H9 (cell line): ENCODE data around the gene LRPPRC. TPM values are rescaled to one million over a fixed set of nuclear protein-coding genes. Genes with fewer than 3 reads are reported as not detected.

Source experiments
- DNase-seq: peaks from one replicate; pipeline ENCODE4 v3.0.0-alpha.2; 2017
- H2AFZ ChIP-seq: one replicate; pipeline ENCODE4 v1.6.1; 2013; ENCODE audit warnings: mild to moderate bottlenecking, low read length, control low read depth, moderate library complexity
- H2AK5ac ChIP-seq: 2 replicates; pipeline ENCODE4 v1.6.1; 2013; ENCODE audit warnings: low read length, control low read depth, mixed read lengths; ENCODE audit not compliant: insufficient read length
- H2BK120ac ChIP-seq: one replicate; pipeline ENCODE4 v1.6.1; 2013; ENCODE audit warnings: low read depth, mild to moderate bottlenecking, low read length, control low read depth, inconsistent platforms; ENCODE audit not compliant: poor library complexity, severe bottlenecking
- H2BK12ac ChIP-seq: 2 replicates; pipeline ENCODE4 v1.6.1; 2013; ENCODE audit warnings: low read length, control low read depth, mixed read lengths, low read depth; ENCODE audit not compliant: insufficient read length
- H2BK15ac ChIP-seq: 2 replicates; pipeline ENCODE4 v1.6.1; 2013; ENCODE audit warnings: low read depth, low read length, control low read depth
- H2BK20ac ChIP-seq: one replicate; pipeline ENCODE4 v1.6.1; 2013; ENCODE audit warnings: low read depth, mild to moderate bottlenecking, low read length, control low read depth, inconsistent platforms; ENCODE audit not compliant: poor library complexity, severe bottlenecking
- H2BK5ac ChIP-seq: 2 replicates; pipeline ENCODE4 v1.6.1; 2013; ENCODE audit warnings: low read length, control low read depth, mixed read lengths; ENCODE audit not compliant: insufficient read length
- H3K14ac ChIP-seq: 2 replicates; pipeline ENCODE4 v1.6.1; 2013; ENCODE audit warnings: low read length, control low read depth; ENCODE audit not compliant: insufficient read depth
- H3K18ac ChIP-seq: 2 replicates; pipeline ENCODE4 v1.6.1; 2013; ENCODE audit warnings: low read depth, mild to moderate bottlenecking, mixed read lengths, low read length, control low read depth; ENCODE audit not compliant: insufficient read length
- H3K23ac ChIP-seq: 2 replicates; pipeline ENCODE4 v1.6.1; 2013; ENCODE audit warnings: low read length, control low read depth, mixed read lengths, low read depth; ENCODE audit not compliant: insufficient read length
- H3K23me2 ChIP-seq: 2 replicates; pipeline ENCODE4 v1.6.1; 2013; ENCODE audit warnings: low read depth, mild to moderate bottlenecking, mixed read lengths, low read length, control low read depth; ENCODE audit not compliant: insufficient read length, poor library complexity, severe bottlenecking
- H3K27ac ChIP-seq: 2 replicates; pipeline ENCODE4 v1.5.1; 2013; ENCODE audit warnings: low read length, control low read depth, mixed read lengths, low read depth; ENCODE audit not compliant: insufficient read length
- H3K27me3 ChIP-seq: 2 replicates; pipeline ENCODE4 v1.6.1; 2013; ENCODE audit warnings: low read length, control low read depth, inconsistent platforms; ENCODE audit not compliant: insufficient read depth
- H3K4ac ChIP-seq: 2 replicates; pipeline ENCODE4 v1.6.1; 2013; ENCODE audit warnings: low read depth, mild to moderate bottlenecking, control low read depth, inconsistent platforms, low read length, moderate library complexity
- H3K4me1 ChIP-seq: 2 replicates; pipeline ENCODE4 v1.6.1; 2013; ENCODE audit warnings: low read length, control low read depth, inconsistent platforms; ENCODE audit not compliant: insufficient read depth
- H3K4me2 ChIP-seq: 2 replicates; pipeline ENCODE4 v1.6.1; 2013; ENCODE audit warnings: low read length, control low read depth, mixed read lengths; ENCODE audit not compliant: insufficient read length, insufficient read depth
- H3K56ac ChIP-seq: 2 replicates; pipeline ENCODE4 v1.6.1; 2013; ENCODE audit warnings: low read depth, mild to moderate bottlenecking, mixed read lengths, low read length, control low read depth; ENCODE audit not compliant: insufficient read length
- H3K79me1 ChIP-seq: 2 replicates; pipeline ENCODE4 v1.6.1; 2013; ENCODE audit warnings: low read depth, mild to moderate bottlenecking, moderate library complexity, low read length, control low read depth, inconsistent platforms; ENCODE audit not compliant: insufficient read depth, poor library complexity, severe bottlenecking
- H3K79me2 ChIP-seq: 2 replicates; pipeline ENCODE4 v1.6.1; 2013; ENCODE audit warnings: low read length, control low read depth, inconsistent platforms; ENCODE audit not compliant: insufficient read depth
- H3K9ac ChIP-seq: 2 replicates; pipeline ENCODE4 v1.6.1; 2013; ENCODE audit warnings: low read length, control low read depth, mixed read lengths; ENCODE audit not compliant: insufficient read length; ENCODE audit errors: extremely low read depth
- H3K9me3 ChIP-seq: one replicate; pipeline ENCODE4 v1.6.1; 2013; ENCODE audit warnings: low read depth, low read length, inconsistent platforms; ENCODE audit not compliant: control insufficient read depth
- H3T11ph ChIP-seq: one replicate; pipeline ENCODE4 v1.6.1; 2013; ENCODE audit warnings: mild to moderate bottlenecking, low read length, control low read depth, inconsistent platforms
- H4K20me1 ChIP-seq: one replicate; pipeline ENCODE4 v1.6.1; 2013; ENCODE audit not compliant: control insufficient read depth, insufficient read length, insufficient read depth
- H4K5ac ChIP-seq: 2 replicates; pipeline ENCODE4 v1.6.1; 2013; ENCODE audit warnings: low read depth, mild to moderate bottlenecking, mixed read lengths, low read length, control low read depth; ENCODE audit not compliant: insufficient read length
- H4K8ac ChIP-seq: replicated peaks from 2 replicates; pipeline ENCODE4 v1.6.1; 2013; ENCODE audit warnings: low read length, control low read depth, mixed read lengths, low read depth; ENCODE audit not compliant: insufficient read length
- H4K91ac ChIP-seq: 2 replicates; pipeline ENCODE4 v1.6.1; 2013; ENCODE audit warnings: low read depth, mild to moderate bottlenecking, moderate library complexity, mixed read lengths, low read length, control low read depth; ENCODE audit not compliant: insufficient read length
- H3K27ac Mint-ChIP-seq, 3 experiments: 2 replicates in 2 of 3; 3 replicates in 1 of 3; pipeline ENCODE4 v1.8.0; 2020 to 2021; ENCODE audit warnings: mixed read lengths in 3 of 3, mild to moderate bottlenecking in 1 of 3, moderate library complexity in 1 of 3
- H3K27me3 Mint-ChIP-seq: 2 replicates; pipeline ENCODE4 v1.8.0; 2021; ENCODE audit warnings: low read depth, mild to moderate bottlenecking, moderate library complexity, mixed read lengths
- H3K36me3 Mint-ChIP-seq, 3 experiments: 2 replicates in 2 of 3; 3 replicates in 1 of 3; pipeline ENCODE4 v1.8.0; 2020 to 2021; ENCODE audit warnings: low read depth in 3 of 3, mixed read lengths in 3 of 3; ENCODE audit not compliant: insufficient read depth in 1 of 3
- H3K4me1 Mint-ChIP-seq, 2 experiments: 2 replicates each; pipeline ENCODE4 v1.8.0; 2020; ENCODE audit warnings: mixed read lengths in 2 of 2
- H3K4me3 Mint-ChIP-seq, 2 experiments: 2 replicates in 1 of 2; 3 replicates in 1 of 2; pipeline ENCODE4 v1.8.0; 2020 to 2021; ENCODE audit warnings: mild to moderate bottlenecking in 2 of 2, mixed read lengths in 2 of 2, moderate library complexity in 1 of 2
- H3K9me3 Mint-ChIP-seq, 2 experiments: 2 replicates in 1 of 2; 3 replicates in 1 of 2; pipeline ENCODE4 v1.8.0; 2020; ENCODE audit warnings: mild to moderate bottlenecking in 2 of 2, mixed read lengths in 2 of 2, moderate library complexity in 1 of 2
- WGBS: extraction: QIAGEN DNeasy Blood & Tissue Kit; methylation state at CpG from one replicate; pipeline ENCODE4 v1.1.7; 2013; ENCODE audit warnings: missing lambda C conversion rate, low lambda C conversion rate, mixed read lengths; ENCODE audit not compliant: insufficient read length; ENCODE audit errors: extremely low coverage; 5-methylcytosine and 5-hydroxymethylcytosine counted together
- total RNA-seq: library from RNA; stranded (reverse); gene quantifications from 2 replicates; pipeline ENCODE4 v1.2.1, GENCODE V29; 2021
- TF ChIP-seq, protein P1 (sequence below): fragments of 200-600 bp; sonication (generic); conservative IDR thresholded peaks from 3 replicates; pipeline ENCODE4 v1.8.0; 2021; ENCODE audit warnings: antibody characterized with exemption, mild to moderate bottlenecking

Gene LRPPRC
- total RNA-seq, 1 experiment from 2014 or later, result 182 TPM

DNA sequence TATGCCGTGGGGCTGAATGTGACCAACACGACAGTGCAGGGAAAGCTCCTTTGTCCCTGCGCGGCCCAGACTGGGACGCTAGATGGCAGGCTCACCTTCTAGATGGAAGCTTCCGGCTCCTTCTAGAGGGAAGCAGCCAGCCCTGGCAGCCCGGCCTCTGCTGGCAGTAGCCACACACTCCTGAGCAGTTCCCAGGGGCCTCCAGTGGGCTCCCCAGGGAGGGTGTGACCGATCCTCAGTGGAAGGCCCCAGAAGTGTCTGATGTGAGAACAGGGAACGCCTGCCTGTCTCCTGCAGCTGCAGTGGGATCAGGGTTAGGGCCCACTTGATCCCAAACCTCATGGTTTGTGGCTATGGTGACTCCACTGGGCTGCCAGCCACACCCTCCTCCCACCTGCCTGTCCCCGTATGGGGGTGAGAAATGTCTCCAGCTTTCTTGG, 48.5 kb upstream of the LRPPRC start:
- no peaks in the 10 kb centered on the region for H4K20me1 ChIP-seq
- peaks cover 6% of the 10 kb centered on the region for H3K9me3 ChIP-seq
- H3K9me3 Mint-ChIP-seq, result peaks cover 6 to 12% of the 10 kb centered on the region in 2 experiments; a peak in 2 of 5 replicates
- no peak overlapping the region for H2BK12ac ChIP-seq
- H2AK5ac ChIP-seq, result no peak overlapping the region
- no peak overlapping the region for H2BK15ac ChIP-seq
- TF ChIP-seq, protein P1, sequence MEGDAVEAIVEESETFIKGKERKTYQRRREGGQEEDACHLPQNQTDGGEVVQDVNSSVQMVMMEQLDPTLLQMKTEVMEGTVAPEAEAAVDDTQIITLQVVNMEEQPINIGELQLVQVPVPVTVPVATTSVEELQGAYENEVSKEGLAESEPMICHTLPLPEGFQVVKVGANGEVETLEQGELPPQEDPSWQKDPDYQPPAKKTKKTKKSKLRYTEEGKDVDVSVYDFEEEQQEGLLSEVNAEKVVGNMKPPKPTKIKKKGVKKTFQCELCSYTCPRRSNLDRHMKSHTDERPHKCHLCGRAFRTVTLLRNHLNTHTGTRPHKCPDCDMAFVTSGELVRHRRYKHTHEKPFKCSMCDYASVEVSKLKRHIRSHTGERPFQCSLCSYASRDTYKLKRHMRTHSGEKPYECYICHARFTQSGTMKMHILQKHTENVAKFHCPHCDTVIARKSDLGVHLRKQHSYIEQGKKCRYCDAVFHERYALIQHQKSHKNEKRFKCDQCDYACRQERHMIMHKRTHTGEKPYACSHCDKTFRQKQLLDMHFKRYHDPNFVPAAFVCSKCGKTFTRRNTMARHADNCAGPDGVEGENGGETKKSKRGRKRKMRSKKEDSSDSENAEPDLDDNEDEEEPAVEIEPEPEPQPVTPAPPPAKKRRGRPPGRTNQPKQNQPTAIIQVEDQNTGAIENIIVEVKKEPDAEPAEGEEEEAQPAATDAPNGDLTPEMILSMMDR, result peak; percentile 98
- H3K27ac ChIP-seq, result no peak overlapping the region
- H3K79me1 ChIP-seq, result no peaks in the 10 kb centered on the region
- no peak overlapping the region for H3K23ac ChIP-seq
- no peaks in the 10 kb centered on the region for H3K27me3 ChIP-seq
- H3K4me2 ChIP-seq, result no peak overlapping the region
- H3K27me3 Mint-ChIP-seq, result no peaks in the 10 kb centered on the region; the same call in 1 of the 2 replicates
- H3K79me2 ChIP-seq, result no peaks in the 10 kb centered on the region
- peaks cover 0 to 9% (median 5%) of the 10 kb centered on the region in 3 experiments; a peak in 4 of 7 replicates for H3K36me3 Mint-ChIP-seq
- peak; percentile 93 for DNase-seq
- no peaks in the 10 kb centered on the region for H3K4me1 ChIP-seq
- no peaks in the 10 kb centered on the region for H3K23me2 ChIP-seq
- no peak overlapping the region for H3K27ac Mint-ChIP-seq
- no peak overlapping the region for H3K14ac ChIP-seq
- no peak overlapping the region for H3K56ac ChIP-seq
- no peak overlapping the region for H4K8ac ChIP-seq
- H3K4ac ChIP-seq, result no peak overlapping the region
- no peak overlapping the region for H2BK120ac ChIP-seq
- H3T11ph ChIP-seq, result no peak overlapping the region
- H2BK5ac ChIP-seq, result no peak overlapping the region
- no peak overlapping the region for H2BK20ac ChIP-seq
- no peak overlapping the region for H3K4me3 Mint-ChIP-seq
- no peak overlapping the region for H3K18ac ChIP-seq
- no CpG with 5 or more reads among the region's 10 CpGs for WGBS
- H3K4me1 Mint-ChIP-seq, result no peaks in the 10 kb centered on the region
- H4K5ac ChIP-seq, result no peak overlapping the region
- no peak overlapping the region for H4K91ac ChIP-seq
- no peak overlapping the region for H2AFZ ChIP-seq
- no peak overlapping the region for H3K9ac ChIP-seq
